Mesenteric fat pad (tissue), 1 donor: ENCODE results near the gene ZDHHC14. TPM values are rescaled to one million over a fixed set of nuclear protein-coding genes. Genes with fewer than 3 reads are reported as not detected.
"Not testable (repeated sequence)": the region's sequence is repeated elsewhere in the genome, so short reads cannot be mapped to it uniquely, and the experiment has no call there.

Experiments used
- DNase-seq: peaks from one replicate; pipeline ENCODE4 v3.0.0-alpha.2; 2020; ENCODE audit warnings: low spot score
- total RNA-seq: library from RNA; stranded (reverse); fragmentation: NEBNext Ultra II Directional; extraction: Animal tissue kit (Norgen Biotek cat#: 25700); gene quantifications from one replicate; pipeline ENCODE4 v1.2.1, GENCODE V29; 2021
- donor health status: DM: yes; HTN: yes; CAD: no.

Gene ZDHHC14
- total RNA-seq, 1 donor from 2014 or later, result 8.5 TPM

GRCh38 chr6:157402996-157403685 lies 22.2 kb downstream of the ZDHHC14 start:
- DNase-seq, result no peak

- DNase-seq, result no peak
Measured at GRCh38 chr6:157403686-157404051, 22.7 kb downstream of the ZDHHC14 start.

- no peak for DNase-seq
Measured at GRCh38 chr6:157405986-157406385, 25.0 kb downstream of the ZDHHC14 start.

- no peak for DNase-seq
Measured at GRCh38 chr6:157406661-157407060, 25.7 kb downstream of the ZDHHC14 start.

- no peak for DNase-seq
Measured at GRCh38 chr6:157407646-157408045, 26.7 kb downstream of the ZDHHC14 start.

- not testable (repeated sequence) for DNase-seq
Measured at GRCh38 chr6:157408427-157408826, 27.4 kb downstream of the ZDHHC14 start.

- no peak for DNase-seq
Measured at GRCh38 chr6:157410045-157410444, 29.1 kb downstream of the ZDHHC14 start.

- no peak for DNase-seq
Measured at GRCh38 chr6:157411368-157411767, 30.4 kb downstream of the ZDHHC14 start.

GRCh38 chr6:157412791-157413190 lies 31.8 kb downstream of the ZDHHC14 start:
- no peak for DNase-seq

- DNase-seq, result no peak
Measured at GRCh38 chr6:157420497-157420896, 39.5 kb downstream of the ZDHHC14 start.

GRCh38 chr6:157424491-157425020 lies 43.6 kb downstream of the ZDHHC14 start:
- no peak for DNase-seq

GRCh38 chr6:157427969-157428368 lies 47.0 kb downstream of the ZDHHC14 start:
- no peak for DNase-seq

- no peak for DNase-seq
Measured at GRCh38 chr6:157428427-157429202, 47.6 kb downstream of the ZDHHC14 start.

GRCh38 chr6:157429248-157429647 lies 48.3 kb downstream of the ZDHHC14 start:
- no peak for DNase-seq

GRCh38 chr6:157430834-157431233 lies 49.8 kb downstream of the ZDHHC14 start:
- no peak for DNase-seq

- DNase-seq, result no peak
Measured at GRCh38 chr6:157432231-157432891, 51.4 kb downstream of the ZDHHC14 start.

- DNase-seq, result no peak
Measured at GRCh38 chr6:157432892-157433265, 51.9 kb downstream of the ZDHHC14 start.

- no peak for DNase-seq
Measured at GRCh38 chr6:157433678-157434081, 52.7 kb downstream of the ZDHHC14 start.

GRCh38 chr6:157434349-157435033 lies 53.5 kb downstream of the ZDHHC14 start:
- no peak for DNase-seq

- DNase-seq, result no peak
Measured at GRCh38 chr6:157436219-157436943, 55.4 kb downstream of the ZDHHC14 start.

- no peak for DNase-seq
Measured at GRCh38 chr6:157436944-157437336, 56.0 kb downstream of the ZDHHC14 start.
